IPS-NIHi11 (cell line): ENCODE results near the gene VTI1A.

Experiments used
- DNase-seq: peaks from one replicate; pipeline ENCODE4 v3.0.0; 2012; ENCODE audit warnings: mixed read lengths, low spot score

Gene VTI1A

GRCh38 chr10:112784022-112784461 is 337.0 kb downstream of the VTI1A start:
- DNase-seq = no peak

- DNase-seq = peak; percentile 56
Measured at GRCh38 chr10:112785089-112785488, 338.1 kb downstream of the VTI1A start.

DNA sequence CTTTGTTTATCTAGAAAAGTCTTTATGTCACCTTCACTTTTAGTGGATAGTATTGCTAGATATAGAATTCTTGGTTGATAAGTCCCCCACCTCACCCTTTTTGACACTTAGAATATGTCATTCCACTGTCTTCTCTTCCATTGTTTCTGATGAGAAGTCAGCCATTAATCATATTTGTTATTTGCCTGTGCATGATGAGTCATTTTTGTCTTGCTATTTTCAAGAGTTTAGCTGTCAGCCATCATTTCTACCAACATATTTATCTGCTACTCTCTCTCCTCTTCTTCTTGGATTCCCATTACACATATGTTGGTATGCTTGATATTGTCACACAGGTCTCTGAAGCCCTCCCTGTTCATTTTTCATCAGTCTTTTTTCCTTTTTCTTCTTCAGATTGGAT is 342.2 kb downstream of the VTI1A start:
- no peak for DNase-seq

DNA sequence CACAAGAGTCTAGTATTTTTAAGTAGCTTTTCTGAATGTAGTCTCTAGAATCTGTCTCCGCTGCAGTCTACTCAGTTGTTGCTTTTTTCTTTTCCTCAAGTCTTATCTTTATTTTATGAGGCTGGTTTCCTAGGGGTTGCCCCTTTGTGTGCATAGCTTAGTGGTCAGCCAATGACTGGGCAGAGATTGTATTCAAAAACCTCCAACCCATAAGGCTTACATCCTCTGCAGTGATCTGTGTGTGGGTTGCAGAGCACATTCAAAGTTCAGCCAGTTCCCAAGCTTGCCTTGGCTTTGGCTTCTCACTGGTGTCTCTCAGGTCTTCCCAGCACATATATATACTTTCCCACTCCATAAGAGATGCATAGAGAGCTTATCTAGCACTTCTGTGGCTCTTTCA is 343.0 kb downstream of the VTI1A start:
- DNase-seq = no peak

- DNase-seq = no peak
Measured at GRCh38 chr10:112790921-112791320, 343.9 kb downstream of the VTI1A start.

DNA sequence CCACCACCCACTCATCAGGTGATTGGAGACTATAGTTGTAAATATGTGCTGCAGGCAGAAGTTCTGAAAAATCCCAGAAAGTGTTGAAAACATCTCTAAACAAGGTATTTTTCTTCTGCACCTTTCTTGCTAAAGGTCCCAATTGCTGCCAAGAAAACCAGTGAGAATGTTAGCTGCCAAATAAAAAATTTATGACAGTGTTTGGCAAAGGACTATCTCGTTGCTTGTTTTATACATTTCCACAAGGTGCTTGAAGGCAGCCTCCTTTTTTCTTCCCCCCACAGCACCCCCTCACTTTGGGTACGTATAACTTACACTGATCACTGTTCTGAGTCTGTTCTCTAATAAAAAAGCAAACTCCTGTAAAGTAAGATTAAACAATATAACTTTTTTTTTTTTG is 344.4 kb downstream of the VTI1A start:
- no peak for DNase-seq

GRCh38 chr10:112792487-112793201 is 345.6 kb downstream of the VTI1A start:
- DNase-seq = no peak

- no peak for DNase-seq
Measured at GRCh38 chr10:112793202-112793921, 346.3 kb downstream of the VTI1A start.

- no peak for DNase-seq
Measured at GRCh38 chr10:112794201-112794600, 347.2 kb downstream of the VTI1A start.

GRCh38 chr10:112795067-112795466 is 348.1 kb downstream of the VTI1A start:
- DNase-seq = no peak

DNA sequence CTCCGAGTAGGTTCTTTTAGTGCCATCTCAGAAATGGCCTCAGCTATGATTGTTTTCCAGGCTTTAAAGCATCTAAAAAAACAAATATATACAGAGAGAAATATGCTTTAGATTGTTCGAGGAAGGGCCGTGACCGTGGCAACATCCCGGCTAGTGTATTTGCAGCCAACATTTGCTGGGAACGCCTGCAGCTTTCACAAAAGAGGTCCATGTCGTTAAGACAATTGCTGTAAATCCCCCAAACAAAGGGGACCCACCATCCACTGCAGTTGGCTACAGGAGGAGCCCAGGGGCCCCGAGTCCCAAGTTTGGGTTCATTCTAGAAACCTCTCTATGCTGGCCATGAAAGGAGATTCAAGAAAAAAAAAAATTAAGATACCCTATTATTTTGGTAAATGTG is 350.2 kb downstream of the VTI1A start:
- peak; percentile 50 for DNase-seq

GRCh38 chr10:112797855-112798254 is 350.8 kb downstream of the VTI1A start:
- DNase-seq = no peak

- DNase-seq = no peak
Measured at GRCh38 chr10:112799038-112799437, 352.0 kb downstream of the VTI1A start.

DNA sequence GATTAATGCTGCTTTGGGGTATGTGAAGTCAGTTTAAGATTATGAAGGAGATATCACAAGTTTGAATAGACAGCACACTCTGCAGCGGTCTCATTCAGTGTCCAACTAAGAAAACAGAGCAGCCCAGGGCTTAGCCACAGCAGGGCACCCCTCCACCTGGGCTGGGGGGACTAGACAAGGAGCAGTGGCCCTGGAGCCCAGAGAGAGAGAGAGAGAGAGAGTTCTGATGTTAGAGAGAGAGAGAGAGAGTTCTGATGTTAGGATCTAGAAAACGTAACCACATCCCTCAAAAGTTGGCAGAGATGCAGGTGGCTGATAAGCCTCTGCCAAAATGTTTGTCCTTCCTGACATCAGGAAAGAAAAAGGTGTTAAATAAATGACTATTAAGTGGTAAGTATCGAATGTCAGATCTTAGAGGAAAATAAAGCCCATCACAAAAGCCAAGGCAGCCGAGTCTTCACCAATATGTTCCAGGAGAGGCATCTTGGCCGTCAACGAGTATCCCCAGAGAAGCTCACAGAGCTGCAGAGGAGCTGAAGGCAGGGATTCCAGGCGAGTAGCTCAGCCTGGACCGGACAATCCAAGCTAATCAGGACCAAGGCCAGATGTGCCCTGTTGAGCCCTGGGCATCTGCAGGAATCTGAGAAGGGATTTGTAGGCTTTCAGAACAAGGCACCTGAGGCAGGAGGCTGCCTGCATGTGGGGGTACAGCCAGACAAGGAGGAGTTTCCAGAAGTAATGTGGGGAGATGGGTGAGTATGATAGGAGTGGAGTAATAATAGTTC is 352.9 kb downstream of the VTI1A start:
- no peak for DNase-seq

- DNase-seq = no peak
Measured at GRCh38 chr10:112801004-112801403, 354.0 kb downstream of the VTI1A start.

- no peak for DNase-seq
Measured at GRCh38 chr10:112801748-112802147, 354.7 kb downstream of the VTI1A start.

DNA sequence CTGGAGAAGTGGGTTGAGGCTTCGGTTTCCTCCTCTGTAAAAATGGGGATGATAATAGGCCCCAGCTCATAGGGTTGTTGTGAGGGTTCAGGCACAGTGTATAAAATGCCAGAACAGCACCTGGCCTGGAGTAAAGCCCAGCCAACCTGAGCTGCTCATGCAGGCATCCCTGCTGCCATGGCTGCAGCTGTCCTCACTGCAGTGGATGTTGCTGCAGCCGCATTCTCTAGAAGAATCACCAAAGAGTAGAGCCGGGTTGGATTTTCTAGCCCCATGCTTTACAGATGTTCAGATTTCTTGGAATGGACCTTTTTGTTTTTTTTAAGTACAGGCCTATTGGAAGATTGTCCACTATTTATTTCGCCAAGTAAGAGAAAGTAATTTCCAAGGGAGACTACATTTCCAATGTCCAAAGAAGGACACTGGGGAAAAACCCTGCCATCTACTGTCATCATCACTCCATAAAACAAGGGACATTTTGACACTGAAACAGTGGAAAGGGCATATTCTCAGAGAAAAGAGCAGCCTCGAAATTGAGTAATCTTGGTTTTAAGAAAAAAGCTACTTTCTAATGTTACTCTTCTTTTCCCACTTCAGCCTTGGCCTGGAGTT is 355.5 kb downstream of the VTI1A start:
- DNase-seq = no peak

GRCh38 chr10:112803961-112804401 is 357.0 kb downstream of the VTI1A start:
- DNase-seq = no peak

GRCh38 chr10:112805254-112805590 is 358.2 kb downstream of the VTI1A start:
- no peak for DNase-seq

DNA sequence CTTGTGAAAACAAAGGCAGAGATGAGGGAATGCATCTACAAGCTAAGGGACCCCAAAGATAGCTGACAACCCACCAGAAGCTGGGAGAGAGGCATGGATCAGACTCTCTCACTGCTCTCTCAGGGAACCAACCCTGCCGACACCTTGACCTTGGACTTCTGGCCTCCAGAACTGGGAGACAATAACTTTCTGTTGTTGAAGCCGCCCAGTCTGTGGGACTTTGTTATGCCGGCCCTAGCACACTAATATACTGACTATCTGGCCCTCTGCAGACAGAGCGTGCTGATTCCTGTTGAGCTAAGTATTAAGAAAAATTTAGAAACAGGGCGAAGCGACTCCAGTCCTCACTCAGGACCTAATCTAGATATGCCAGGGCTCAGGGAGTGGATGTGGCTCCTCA is 358.7 kb downstream of the VTI1A start:
- DNase-seq = no peak

DNA sequence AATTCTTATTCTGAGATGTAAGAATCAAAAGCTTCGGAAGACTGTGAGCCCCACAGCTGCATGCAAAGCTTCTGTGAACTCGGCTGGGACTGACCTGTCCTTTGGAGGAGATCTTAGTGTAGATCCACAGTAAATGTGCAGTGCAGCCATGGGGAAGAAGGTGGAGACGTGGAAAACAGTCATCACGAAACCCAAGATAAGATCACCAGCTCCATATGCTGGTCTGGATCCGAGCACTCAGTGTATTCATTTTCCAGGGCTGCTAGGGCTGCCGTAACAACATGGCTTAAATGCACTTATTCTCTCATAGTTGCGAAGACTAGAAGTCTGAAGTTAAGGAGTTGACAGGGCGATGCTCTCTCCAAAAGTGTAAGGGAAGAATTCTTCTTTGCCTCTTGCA is 360.0 kb downstream of the VTI1A start:
- DNase-seq = no peak

- no peak for DNase-seq
Measured at GRCh38 chr10:112809736-112810135, 362.7 kb downstream of the VTI1A start.
